GM21390 (cell line): ENCODE data around the gene TLR7.
A peak's percentile ranks its signal among the peaks of the same experiment; 100 is the strongest.

ENCODE experiments used
- ATAC-seq: cut with Tn5 transposase; IDR thresholded peaks from one replicate; pipeline ENCODE4 v1.9.1; 2021; ENCODE audit not compliant: unreplicated experiment

The TLR7 gene

DNA sequence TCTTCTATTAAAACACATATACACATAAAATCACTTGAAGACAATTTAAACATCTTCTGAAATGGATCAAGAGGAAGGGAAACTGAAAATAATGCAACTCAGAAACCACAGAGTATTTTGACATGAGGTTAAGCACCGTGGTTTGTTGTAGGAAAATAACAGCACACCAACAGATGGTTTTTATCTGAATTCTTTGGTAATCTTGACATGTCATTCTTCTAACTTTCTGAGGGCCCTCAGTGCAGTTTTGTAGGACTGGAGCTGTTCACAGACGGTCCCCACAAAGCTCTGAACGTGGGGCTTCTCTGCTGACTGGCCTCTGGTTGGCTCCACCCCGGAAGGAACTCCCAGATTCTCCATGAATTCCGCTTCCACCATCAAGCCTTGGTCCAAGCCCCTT lies 23.6 kb downstream of the TLR7 start:
- ATAC-seq, result peak; percentile 64

DNA sequence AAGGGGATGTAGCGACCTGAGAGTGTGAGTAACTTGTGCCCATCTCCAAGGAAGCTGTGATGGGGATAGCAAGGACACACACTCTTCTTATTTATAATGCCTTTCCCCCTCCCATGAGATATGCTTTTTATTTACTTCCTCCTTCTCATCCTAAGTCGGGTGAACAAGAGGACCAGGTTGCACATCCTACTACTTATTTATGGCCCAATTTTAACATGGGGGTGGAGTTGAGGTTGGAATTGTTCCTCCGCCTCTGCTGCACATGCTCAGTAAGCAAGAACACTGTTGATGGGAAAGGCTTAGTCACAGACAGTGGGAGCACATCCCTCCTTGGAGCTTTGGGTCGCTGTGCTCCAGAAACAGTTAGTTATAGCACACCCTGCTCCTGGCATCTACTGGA lies 24.3 kb downstream of the TLR7 start:
- no peak for ATAC-seq

DNA sequence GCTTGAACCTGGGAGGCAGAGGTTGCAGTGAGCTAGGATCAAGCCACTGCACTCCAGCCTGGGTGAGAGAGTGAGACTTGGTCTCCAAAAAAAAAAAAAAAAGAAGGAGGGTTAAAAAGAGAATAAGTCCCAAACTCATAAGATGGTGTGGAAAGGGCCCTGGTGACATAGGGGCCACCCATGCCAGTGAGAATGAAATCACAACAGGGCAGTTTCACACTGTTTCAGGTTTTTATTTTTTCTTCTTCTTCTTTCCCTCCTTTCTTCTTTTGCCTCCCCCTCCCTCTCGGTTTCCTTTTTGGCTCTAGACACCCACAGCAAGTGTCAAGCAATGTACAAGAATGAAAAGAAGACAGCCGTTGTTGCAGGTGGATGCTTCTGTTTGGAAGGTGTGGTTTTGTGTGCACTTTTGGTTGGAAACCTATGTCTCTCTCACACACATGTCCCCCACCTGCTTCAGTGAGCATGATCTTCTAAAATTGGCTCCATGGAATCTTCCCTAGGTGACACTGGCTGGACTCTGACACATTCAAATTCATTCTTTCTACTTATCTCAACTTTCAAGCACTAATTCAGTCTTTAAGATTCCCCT lies 25.1 kb downstream of the TLR7 start:
- peak; percentile 61 for ATAC-seq

DNA sequence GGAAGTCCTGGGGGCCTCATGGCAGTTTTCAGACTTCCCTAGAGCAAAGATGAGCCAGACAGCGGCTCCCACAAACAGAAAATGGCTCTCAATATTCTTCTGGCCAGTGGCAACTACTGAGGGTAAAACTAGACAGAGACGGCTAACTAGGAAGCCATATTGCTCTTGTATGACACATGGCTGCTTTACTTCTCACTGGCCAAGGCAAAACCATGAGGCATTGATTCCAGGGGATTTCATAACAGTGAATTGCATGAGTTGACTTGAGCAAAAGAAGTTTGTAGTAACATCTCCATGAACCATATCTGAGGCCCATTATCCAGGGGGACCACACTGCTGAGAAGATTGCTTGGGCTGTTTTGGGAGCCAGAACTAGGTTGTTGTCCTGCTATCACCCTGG lies 25.8 kb downstream of the TLR7 start:
- ATAC-seq, result no peak

DNA sequence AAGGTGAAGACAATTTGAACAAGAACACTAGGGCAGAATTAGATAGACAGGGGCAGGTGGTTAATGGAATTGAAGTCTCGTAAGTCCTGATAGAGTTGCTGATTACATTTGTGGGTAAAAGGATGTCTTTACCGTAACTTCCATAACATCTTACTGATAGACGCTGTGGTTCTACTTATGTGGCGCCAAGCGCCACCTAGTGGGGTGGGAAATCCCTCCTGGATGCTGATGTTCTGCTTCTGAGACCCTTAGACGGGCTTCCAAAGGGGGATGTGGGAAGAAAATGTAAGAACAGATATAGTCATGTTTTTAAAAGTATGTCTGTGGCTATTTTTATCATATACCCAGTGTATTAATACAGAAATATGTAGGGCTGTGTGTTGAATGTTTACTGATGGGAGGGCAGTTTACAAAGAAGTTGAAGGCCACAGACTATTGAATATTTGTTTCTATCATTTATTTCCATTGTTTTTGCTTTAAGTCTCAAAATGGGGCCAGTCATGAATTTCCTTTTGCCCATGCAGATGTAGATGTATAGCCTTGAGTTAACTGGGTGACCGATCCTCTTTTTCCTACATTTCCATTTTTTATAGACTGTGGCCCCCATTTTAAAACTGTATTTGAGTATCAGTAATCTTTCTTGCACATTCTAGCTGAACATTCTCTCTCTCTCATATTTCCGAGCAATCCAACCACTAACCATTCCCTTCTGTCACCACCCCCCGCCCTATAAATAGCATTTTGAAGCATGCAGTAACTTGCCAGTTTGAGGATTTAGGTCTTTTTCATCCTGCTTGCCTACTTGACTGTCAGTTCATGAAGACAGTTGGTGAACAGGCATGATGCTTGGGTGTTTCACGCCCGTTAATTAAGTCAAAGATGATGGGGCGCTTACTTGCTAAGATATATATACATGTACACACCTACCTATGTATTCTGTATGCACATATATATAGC lies 27.5 kb downstream of the TLR7 start:
- no peak for ATAC-seq

DNA sequence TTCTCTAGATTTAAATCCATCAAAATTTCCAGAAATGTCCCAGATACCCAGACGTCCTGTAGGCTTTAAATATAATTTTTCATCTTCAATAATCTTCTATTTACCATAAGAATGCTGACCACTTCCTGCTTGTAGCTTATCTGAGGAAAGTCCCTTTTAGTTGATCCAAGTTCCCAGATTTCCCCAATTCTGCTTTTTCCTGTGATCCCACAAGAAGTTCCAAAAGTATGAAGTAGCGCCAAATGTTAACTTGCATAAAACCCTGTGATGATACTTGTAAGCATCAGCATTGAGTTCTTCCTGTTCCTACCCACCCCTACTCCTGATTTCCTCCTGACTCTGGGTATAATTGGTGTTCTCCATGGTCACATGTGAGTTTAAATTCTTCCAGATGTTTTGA lies 29.0 kb downstream of the TLR7 start:
- no peak for ATAC-seq

DNA sequence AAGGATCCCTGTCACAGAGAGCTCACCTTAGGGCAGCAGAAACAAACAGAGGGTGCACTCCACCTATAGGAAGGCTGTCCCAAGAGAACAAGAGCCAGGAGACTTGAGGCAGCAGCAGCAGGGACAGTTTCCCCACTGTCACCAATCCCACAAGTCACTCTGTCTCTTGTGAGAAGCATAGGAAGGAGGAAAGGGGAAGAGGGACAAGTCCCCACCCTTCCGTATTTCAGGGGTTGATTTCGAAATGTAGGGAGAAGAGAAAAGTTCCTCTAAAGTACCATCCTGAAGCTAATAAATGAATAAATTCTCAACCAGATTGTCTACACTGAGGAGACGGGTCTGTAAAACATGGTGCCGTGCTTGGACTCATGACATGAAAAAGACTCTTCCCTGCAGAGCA lies 30.1 kb downstream of the TLR7 start:
- ATAC-seq, result no peak

DNA sequence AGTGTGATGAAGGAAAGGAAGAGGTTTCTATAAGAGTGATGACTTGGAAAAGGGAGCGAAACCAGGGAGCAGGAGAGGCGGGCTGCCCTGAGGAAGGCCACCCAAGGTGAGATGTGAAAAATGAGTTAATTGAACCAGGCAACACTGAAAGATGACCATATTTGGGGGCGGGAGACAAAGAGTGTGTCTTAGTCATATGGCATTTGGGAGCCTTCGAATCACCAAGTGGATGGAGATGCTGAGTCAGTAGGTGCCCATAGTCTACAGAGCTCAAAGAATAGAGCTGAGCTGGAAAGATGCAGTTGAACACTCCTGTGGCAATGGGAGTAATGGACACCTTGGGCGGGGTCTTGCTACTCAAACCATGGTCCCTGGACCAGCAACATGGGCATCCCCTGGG lies 31.2 kb downstream of the TLR7 start:
- ATAC-seq, result no peak

DNA sequence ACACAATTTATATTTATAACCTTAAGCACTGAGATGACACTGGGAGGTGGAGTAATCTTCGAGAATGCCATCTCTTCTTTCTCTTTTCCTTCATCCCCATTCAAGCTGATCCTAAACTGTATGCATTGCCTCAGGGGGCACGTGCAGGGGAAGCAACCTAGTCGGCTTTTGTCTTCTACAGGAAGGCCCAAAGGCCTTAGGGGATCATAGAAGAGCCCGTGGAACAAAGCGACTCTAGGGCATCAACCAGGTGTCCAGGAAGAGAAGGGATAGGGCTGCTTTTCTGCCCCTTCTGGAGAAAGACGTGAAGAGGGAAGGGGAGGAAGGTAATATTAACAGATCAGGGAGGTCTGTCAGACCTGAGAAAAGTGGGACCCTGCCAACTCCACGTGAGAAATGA lies 32.6 kb downstream of the TLR7 start:
- no peak for ATAC-seq

DNA sequence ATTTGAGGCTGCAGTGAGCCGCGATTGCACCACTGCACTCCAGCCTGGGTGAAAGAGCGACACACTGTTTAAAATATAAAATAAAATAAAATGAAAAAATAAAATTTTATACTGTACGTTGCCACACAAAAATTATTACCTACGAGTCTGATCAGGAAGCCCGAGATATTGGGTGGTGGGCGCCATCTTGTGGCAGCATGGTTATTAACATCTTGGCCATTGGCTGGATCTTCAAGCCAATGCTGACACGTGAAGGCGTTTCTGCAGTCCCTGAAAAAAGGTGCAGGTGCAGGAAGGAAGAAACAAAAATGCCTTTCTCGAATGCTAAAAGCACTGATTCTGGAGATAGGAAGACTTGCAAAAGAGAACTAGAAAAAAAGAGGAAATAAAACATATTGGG lies 34.6 kb downstream of the TLR7 start:
- ATAC-seq, result no peak

DNA sequence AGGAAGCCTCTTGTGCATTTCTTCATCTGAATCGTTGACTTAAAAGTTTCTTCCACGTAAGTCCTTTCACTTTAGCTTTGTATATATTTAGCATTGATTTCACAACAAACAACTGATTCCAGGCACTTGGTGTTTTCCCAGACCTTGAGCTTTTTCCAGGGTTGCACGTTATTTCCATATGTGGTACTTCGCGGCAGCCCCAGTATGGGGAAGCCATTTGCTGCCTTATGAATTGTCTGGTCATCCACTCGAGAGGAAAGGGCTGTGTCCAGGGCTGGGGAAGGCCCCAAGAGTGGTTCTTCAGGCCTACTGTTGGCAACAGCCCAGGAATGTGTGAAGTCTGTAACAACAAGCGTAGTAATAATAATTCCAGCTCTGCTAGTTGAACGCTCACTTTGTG lies 36.8 kb downstream of the TLR7 start:
- ATAC-seq, result no peak

DNA sequence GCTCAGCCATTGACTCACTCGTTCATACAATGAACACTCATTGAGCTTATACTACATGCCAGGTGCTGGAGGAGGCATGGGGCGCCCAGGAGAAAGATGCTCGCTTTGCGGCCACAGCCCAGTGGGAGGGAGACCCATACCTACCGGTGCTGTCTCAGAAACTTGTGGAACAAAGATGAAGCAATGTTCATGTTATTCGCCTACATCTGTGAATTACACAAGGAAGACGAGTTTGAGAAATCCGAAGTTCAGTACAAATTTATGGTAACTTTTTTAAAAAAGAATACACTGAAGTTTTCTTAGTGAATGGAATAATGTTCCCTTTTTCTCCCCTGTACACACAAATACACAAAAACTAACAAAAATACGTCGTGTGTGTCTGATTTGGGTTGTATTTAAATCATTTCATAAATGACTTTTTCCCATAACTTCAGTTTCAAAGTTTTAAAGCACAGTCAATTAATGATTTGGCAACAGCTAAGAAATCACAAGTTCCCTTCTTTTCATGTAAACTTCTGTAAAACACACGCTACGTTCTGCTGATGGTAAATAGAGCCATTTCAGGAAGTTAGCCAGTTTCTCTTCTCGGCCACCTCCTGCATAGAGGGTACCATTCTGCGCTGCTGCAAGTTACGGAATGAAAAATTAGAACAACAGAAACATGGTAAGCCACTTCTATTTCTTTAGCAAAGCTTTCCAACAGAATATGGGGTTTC lies 39.3 kb downstream of the TLR7 start, which contains the start of gene TLR8:
TLR8 (plus strand) TSS at position 575 of the 716 bp plus-strand sequence; CDS start at position 662, 87 bp downstream.
- ATAC-seq, result no peak

DNA sequence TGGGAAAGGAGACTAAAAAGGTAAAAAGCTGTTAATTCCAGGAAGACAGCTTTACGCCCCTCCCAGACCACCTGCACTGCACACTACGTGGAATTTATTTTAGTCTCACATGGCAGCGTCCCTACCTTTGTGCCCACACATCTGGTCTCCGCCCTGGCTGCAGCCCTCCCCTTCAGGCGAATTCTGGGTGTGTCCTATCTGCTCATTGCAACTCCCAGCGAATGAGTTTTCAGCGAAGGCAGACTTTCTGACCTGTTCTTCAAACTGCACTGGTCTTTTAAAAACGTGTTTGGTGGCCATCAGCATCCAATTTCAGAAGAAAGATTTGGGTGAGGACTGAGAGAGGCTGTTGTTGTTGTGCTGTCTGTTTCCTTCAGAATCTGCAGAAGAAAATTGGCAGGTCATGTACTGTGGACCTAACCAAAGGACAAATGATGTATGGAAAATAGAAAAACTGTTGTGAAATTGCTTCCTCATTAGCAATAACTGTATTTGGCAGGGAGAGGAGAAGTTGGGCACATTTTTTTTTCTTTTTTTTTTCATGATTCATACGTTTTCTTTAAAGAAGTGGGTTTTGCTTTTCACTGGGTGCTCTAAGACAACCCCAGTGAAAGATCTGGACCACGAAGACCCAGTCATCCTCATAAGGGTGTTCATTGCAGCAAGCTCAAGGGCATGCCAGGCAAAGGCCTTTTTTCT lies 43.7 kb downstream of the TLR7 start:
- no peak for ATAC-seq

DNA sequence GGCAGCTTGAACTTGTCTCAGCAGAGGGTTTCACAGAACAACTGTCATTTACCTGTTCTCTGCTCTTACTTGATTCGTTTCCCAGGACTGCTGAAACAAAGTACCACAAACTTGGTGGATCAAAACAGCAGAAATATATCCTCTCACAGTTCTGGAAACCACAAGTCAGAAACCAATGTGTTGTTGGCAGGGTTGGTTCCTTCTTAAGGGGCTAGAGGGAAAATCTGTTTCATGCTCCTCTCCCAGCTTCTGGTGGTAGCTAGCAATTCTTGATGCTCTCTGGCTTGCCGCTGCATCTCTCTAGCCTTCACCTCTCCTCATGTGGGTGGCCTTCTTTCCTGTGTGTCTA lies 44.2 kb downstream of the TLR7 start:
- no peak for ATAC-seq

DNA sequence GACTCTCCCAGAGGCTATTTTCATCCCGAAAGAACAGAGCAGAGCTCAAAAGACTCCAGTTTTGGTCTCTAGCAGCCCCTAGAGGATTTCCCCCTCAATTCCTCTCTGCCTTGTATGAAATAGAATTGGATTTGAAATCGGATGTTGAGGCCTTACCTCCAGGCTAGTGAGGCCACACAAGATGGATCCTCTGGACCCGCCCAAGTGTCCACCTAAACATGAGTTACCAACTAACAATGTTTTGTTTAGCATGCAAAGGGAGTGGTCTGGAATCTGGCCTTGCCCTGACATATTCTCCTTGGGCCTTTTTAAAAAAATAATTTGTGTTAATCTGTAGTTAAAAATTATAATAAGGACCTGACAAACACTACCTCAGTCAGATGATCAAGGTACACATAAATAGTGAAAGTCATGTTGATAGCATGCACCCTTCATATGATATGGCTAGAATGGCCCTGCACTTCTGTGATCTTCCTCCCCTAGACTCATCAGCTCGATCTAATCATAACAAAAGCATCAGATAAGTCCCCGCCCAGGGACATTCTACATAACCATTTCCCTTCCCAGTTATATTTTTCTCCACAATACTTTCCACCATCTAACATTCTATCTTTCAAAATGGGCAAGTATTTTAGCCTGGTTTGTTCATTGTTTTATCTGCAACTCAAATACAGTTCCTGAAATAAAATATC lies 46.1 kb downstream of the TLR7 start:
- ATAC-seq, result no peak

DNA sequence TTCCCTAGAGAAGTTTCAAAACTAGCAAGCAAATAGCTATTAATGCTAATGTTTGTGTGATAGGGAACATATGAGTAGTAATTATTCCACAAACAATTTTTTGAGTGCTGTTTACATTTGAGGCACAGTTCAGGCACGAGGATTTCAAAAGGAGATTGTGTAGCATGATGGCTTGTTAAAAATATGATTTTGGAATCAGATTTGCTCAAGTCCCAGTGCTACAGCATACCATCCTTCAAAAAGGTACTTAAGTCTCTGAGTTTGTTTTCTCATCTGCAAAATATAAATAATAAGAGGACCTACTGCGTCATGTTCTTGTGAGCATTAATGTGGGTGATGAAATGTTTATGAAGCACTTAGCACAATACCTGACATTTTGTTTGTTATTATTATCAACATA lies 50.9 kb downstream of the TLR7 start:
- ATAC-seq, result no peak

DNA sequence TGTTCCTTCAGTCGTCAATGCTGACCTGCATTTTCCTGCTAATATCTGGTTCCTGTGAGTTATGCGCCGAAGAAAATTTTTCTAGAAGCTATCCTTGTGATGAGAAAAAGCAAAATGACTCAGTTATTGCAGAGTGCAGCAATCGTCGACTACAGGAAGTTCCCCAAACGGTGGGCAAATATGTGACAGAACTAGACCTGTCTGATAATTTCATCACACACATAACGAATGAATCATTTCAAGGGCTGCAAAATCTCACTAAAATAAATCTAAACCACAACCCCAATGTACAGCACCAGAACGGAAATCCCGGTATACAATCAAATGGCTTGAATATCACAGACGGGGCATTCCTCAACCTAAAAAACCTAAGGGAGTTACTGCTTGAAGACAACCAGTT lies 52.2 kb downstream of the TLR7 start:
- ATAC-seq, result no peak

DNA sequence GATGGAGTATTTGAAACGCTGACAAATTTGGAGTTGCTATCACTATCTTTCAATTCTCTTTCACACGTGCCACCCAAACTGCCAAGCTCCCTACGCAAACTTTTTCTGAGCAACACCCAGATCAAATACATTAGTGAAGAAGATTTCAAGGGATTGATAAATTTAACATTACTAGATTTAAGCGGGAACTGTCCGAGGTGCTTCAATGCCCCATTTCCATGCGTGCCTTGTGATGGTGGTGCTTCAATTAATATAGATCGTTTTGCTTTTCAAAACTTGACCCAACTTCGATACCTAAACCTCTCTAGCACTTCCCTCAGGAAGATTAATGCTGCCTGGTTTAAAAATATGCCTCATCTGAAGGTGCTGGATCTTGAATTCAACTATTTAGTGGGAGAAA lies 52.7 kb downstream of the TLR7 start:
- no peak for ATAC-seq

DNA sequence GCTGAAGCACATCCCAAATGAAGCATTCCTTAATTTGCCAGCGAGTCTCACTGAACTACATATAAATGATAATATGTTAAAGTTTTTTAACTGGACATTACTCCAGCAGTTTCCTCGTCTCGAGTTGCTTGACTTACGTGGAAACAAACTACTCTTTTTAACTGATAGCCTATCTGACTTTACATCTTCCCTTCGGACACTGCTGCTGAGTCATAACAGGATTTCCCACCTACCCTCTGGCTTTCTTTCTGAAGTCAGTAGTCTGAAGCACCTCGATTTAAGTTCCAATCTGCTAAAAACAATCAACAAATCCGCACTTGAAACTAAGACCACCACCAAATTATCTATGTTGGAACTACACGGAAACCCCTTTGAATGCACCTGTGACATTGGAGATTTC lies 54.1 kb downstream of the TLR7 start:
- ATAC-seq, result no peak

DNA sequence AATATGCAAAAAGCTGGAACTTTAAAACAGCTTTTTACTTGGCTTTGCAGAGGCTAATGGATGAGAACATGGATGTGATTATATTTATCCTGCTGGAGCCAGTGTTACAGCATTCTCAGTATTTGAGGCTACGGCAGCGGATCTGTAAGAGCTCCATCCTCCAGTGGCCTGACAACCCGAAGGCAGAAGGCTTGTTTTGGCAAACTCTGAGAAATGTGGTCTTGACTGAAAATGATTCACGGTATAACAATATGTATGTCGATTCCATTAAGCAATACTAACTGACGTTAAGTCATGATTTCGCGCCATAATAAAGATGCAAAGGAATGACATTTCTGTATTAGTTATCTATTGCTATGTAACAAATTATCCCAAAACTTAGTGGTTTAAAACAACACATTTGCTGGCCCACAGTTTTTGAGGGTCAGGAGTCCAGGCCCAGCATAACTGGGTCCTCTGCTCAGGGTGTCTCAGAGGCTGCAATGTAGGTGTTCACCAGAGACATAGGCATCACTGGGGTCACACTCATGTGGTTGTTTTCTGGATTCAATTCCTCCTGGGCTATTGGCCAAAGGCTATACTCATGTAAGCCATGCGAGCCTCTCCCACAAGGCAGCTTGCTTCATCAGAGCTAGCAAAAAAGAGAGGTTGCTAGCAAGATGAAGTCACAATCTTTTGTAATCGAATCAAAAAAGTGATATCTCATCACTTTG lies 55.2 kb downstream of the TLR7 start:
- ATAC-seq, result no peak
